KG1 (cell line): Measurements from ENCODE around the gene AAMDC.
A peak's percentile ranks its signal among the peaks of the same experiment; 100 is the strongest.

Experiments used
- DNase-seq: peaks from one replicate; lab custom pipeline; 2025; lab: John Stamatoyannopoulos, UW

The AAMDC gene

GRCh38 chr11:77820565-77821348 lies at the start of gene AAMDC, which contains the start of gene RSF1:
Gene AAMDC, plus strand, starts transcription at chr11:77821144. Its CDS starts 21,353 bp downstream, at chr11:77842497.
Gene RSF1, minus strand, starts transcription at chr11:77820722. Its CDS starts 8 bp downstream, at chr11:77820714.
- peak; percentile 98 for DNase-seq

GRCh38 chr11:77775936-77776335 lies 45.0 kb upstream of the AAMDC start:
- DNase-seq = no peak

DNA sequence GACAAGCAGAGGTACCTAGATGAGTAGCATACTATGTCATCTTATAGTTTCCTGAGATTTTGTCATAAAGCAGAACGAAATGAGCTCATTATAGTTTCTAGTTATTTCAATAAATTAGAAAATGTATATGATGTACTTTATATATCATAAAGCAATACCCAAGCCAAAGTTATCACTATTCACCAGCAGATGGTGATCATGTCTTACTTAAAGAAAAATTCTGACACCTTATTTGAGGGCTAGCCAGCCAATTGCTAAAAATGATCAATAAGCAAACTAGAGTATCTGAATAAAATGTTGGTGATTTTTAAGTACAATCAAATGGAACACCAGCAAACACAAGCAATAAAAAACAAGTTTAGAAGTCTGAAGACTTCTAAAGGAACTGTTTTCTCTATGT lies 44.5 kb upstream of the AAMDC start:
- DNase-seq = no peak

- no peak for DNase-seq
Observed at GRCh38 chr11:77778118-77778517, 42.8 kb upstream of the AAMDC start.

DNA sequence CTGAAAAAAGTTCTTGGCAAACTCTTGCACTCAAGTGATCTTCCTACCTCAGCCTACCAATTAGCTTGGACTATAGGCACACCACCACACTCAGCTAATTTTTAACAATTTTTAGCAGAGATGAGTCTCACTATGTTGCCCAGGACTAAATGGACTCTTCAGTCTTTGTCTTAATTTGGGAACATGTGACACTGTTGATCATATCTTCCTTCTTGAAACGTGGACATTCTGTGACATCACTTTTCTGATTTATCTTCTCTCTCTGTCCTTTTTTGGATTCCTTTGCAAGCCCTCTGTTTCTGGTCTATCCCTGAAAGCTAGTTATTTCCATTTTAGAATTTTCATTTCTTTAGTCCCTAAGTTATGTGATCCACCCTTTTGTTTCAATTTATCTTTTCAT lies 42.4 kb upstream of the AAMDC start:
- no peak for DNase-seq

DNA sequence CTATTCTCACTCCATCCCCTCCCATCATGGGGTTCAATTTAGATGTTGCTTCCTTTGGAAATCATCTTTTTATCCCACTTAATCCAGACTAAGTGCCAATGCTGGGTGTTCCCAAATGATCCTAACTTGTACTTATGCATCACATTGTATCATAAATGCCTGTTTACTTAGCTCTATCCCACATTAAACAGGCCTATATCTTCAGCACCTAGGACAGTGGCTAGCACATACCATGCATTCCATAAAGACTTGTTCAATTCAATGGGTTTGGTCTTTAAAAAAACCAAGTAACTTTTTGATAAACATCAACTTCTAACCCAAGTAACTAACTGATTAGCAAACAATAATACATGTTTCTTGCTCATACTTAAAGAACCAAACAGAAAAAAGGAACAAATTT lies 41.0 kb upstream of the AAMDC start:
- no peak for DNase-seq

DNA sequence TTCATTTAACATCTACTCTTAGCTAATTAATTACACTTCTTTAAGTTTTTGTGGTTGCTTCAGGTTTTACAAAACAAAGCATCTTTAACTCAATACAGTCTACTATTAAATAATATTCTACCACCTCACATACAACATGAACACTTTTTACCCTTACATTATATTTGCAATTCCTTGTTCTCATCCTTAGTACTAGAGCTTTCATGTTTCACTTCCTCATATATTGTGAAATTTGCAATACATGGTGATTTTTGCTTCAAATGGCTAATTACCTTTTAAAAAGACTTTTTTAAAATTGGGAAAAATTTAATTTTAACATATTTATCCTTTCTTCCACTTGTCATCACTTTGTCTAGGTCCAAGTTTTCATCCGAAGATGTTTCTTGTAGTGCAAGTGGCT lies 37.9 kb upstream of the AAMDC start:
- DNase-seq = no peak

- no peak for DNase-seq
Observed at GRCh38 chr11:77784572-77784971, 36.4 kb upstream of the AAMDC start.

GRCh38 chr11:77789061-77789730 lies 31.7 kb upstream of the AAMDC start:
- DNase-seq = no peak

- DNase-seq = no peak
Observed at GRCh38 chr11:77789731-77790476, 31.0 kb upstream of the AAMDC start.

DNA sequence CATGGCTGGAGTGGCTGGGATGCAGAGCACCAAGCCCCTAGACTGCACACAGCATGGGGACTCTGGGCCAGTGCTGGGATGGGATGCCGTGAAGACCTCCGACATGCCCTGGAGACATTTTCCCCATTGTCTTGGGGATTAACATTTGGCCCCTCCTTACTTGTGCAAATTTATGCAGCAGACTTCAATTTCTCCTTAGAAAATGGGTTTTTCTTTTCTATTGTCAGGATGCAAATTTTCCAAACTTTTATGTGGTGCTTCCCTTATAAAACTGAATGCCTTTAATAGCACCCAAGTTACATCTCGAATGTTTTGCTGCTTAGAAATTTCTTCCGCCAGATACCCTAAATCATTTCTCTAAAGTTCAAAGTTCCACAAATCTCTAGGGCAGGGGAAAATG lies 29.6 kb upstream of the AAMDC start:
- no peak for DNase-seq

DNA sequence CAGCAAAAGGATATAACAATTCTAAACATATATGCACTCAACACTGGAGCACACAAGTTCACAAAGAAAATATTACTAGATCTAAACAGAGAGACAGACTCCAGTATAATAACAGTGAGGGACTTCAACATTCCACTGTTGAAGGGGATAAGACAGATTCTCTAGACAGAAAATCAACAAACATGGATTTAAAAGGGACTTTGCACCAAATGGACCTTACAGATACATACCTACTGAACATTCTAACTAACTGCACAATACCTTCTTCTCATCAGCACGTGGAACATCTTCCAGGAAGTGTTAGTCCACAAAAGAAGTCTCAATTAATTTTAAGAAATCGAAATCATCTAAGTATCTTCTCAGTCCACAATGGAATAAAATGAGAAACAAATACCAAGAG lies 27.0 kb upstream of the AAMDC start:
- no peak for DNase-seq

- no peak for DNase-seq
Observed at GRCh38 chr11:77799338-77799737, 21.6 kb upstream of the AAMDC start.

GRCh38 chr11:77800449-77800848 lies 20.5 kb upstream of the AAMDC start:
- no peak for DNase-seq

DNA sequence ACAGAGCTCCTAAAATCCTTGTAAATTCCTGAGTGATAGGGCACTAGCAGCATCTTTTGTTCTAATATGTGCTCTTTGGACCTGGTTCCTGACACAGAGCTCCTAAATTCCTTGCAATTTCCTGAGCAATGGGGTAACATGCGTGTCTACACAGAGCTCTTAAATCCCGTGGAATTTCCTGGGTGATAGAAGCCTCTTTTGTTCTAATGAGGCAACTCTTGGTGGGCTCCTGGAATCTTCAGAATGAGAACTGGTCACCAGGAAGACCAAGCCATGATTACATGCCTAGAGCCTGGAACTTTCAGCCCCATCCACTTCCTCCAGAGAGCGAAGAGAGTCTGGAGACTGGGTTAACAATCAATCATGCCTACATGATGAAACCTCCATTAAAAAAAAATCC lies 19.5 kb upstream of the AAMDC start:
- no peak for DNase-seq

DNA sequence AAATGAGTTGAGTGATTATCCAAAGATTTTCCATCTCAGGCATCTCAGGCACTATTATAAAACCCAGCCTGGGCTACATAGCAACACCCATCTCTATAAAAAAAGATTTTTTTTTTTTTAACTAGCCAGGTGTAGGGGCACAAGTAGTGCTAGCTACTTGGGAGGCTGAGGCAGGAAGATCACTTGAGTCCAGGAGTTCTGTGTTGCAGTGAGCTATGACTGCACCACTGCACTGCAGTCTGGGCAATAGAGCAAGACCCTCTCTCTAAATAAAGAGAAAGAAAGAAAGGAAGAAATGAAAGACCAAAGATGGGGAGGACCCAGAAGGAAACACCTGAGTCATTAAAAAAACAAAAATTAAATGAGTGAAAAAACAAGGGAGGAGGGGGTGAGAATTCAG lies 14.5 kb upstream of the AAMDC start:
- DNase-seq = no peak

- DNase-seq = no peak
Observed at GRCh38 chr11:77806993-77807392, 14.0 kb upstream of the AAMDC start.

DNA sequence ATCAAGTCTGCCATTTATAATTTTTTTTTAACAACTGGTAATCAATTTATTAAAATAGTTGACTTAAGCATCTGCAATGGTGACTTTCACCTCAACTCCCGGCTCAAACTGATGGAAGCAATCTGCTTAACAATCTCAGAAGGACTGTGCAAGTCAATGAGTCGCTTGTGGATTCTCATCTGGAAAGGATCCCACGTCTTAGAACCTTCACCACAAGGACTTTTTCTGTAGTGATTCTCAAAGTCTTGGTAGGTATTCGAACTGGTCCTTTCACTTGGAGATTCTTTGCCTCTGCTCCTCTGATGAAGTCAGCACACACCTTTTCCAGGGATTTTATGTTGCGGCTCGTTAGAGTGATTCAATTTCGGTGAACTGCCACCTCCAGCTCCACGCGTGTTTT lies 7.7 kb upstream of the AAMDC start:
- no peak for DNase-seq

DNA sequence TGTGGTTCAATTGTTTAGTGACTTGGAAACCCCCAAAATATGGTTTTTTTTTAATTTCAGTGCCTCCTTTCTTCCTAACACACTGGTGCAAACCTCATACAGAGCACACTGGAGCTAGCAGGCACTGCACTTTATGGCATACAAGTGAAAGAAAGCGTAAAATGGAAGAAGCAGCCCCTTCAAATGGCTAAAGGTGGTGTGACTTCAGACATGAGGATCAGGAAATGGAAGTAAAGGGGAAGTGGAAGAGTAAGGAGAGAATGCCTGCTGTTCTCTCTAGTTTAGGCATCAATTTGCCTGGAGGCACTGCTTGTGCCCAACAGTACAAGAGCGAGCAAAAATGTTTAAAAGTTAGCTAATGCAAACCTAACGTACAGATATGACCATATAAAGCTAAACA lies 6.1 kb upstream of the AAMDC start:
- DNase-seq = no peak

- no peak for DNase-seq
Observed at GRCh38 chr11:77815459-77815858, 5.5 kb upstream of the AAMDC start.

DNA sequence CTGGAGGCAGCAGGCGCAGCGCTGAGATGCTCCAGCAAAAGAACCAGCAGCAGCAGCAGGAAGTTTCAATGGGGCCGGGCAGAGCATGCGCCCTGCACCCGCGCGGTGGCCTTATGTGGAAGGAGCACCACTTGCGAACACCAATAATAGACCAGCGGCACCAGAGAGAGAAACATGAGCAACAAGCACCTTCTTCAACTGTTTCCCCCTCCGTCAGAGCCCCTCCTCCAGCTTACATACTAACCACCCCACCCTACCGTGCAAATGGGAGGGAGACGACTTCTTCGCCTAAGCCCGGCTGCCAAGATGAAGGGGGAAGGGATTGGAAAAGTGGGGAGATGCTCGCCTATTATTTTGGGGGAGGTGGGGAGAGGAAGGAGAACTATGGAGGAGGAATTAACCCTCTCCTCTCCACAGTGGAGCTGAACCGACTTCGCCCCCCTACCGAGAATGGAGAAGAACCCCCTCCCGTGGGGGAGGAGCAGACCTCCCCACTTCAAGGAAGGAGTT lies 1.5 kb upstream of the AAMDC start:
- peak; percentile 86 for DNase-seq

DNA sequence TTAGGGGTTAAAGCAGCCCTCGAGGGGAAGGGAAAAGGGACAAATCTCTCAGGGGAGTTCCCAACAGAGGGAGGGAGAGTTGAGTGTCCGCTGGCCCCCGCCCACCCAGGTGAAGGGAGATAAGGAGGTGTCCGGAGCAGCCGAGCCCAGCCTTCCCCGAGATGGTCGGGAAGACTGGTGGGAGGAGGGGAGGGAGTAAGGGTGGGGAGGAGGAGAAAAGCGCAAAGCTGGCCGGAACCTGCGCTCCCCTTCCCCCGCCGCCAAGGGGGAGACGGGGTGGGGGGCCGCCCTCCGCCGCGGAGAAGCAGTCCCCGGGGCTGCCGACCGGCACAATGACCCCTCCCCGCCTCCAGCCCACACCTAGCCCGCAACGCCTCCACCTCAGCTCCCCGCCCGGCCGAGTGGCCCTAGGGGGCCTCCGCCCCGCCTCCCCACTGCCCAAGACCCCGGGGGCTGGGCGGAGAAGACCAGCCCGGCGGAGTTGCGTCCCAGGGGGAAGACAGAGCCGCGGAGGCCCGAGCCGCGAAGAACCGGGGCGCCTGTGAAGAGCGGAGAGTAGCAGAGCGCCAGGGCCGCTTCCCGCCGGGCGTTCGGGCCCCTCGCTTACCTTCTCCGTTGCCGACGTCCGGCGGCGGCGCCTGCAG lies 901 bp upstream of the AAMDC start:
- no peak for DNase-seq
